22Rv1 (cell line): ENCODE measurements around the gene ZFP90.
A peak's percentile ranks its signal among the peaks of the same experiment; 100 is the strongest.

Experiments used
- H3K27ac ChIP-seq: fragments of 450-650 bp; 2 replicates; pipeline ENCODE4 v1.5.1; 2017
- ZFX ChIP-seq: fragments of 450-650 bp; IDR thresholded peaks from 2 replicates; pipeline ENCODE4 v1.6.1; 2017; ENCODE audit warnings: antibody characterized with exemption, borderline replicate concordance
- TF ChIP-seq, protein P1 (sequence below): fragments of 450-650 bp; IDR thresholded peaks from 2 replicates; pipeline ENCODE4 v1.5.1; 2017; ENCODE audit warnings: mild to moderate bottlenecking

Gene ZFP90

DNA sequence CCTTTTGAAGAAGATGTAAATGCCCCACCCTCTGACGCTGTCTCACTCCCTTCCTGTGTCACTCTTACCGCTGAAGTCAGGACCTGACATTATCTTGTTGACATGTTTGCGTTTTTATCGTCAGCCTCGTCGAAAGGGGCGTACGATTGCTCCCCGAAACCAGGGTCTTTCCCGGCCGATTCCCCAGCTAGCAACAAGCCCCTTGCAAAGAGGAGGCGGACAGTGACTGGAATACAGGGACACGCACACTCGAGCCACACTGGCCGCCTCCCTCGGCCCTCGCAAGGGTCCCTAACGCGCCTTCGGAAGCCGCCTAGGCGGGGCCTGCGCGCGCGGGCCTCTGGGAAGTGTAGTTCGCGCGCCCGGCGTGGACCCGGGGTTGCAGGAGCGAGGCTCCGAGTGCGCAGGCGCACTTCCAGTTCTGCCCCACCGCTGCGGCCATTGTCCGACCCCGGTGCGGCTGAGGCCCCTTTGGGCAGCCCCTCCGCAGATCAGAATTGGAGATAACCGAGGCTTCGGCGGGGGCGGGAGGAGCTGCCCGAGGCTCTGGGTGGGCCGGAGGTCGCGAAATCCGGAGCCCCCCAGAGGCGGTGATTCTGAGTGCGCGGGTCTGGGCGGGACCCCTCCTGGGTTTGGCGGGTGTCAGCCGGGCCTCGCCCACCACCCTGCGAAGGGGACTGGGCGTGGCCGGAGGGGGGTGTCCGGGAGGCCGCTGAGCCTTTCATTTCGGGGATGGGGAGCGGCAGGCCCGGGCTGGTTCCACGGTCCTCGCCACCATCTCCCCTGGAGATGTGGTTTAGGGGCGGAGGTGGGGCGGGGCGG, at the start of gene ZFP90:
ZFP90 (plus strand) TSS at position 412 of the 822 bp plus-strand sequence. CDS start 502 bp downstream, outside the sequence.
- H3K27ac ChIP-seq, result peak within 1 kb of the TSS; percentile 49
- TF ChIP-seq, protein P1, sequence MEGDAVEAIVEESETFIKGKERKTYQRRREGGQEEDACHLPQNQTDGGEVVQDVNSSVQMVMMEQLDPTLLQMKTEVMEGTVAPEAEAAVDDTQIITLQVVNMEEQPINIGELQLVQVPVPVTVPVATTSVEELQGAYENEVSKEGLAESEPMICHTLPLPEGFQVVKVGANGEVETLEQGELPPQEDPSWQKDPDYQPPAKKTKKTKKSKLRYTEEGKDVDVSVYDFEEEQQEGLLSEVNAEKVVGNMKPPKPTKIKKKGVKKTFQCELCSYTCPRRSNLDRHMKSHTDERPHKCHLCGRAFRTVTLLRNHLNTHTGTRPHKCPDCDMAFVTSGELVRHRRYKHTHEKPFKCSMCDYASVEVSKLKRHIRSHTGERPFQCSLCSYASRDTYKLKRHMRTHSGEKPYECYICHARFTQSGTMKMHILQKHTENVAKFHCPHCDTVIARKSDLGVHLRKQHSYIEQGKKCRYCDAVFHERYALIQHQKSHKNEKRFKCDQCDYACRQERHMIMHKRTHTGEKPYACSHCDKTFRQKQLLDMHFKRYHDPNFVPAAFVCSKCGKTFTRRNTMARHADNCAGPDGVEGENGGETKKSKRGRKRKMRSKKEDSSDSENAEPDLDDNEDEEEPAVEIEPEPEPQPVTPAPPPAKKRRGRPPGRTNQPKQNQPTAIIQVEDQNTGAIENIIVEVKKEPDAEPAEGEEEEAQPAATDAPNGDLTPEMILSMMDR, result no peak
- TF ChIP-seq ZFX, result no peak

DNA sequence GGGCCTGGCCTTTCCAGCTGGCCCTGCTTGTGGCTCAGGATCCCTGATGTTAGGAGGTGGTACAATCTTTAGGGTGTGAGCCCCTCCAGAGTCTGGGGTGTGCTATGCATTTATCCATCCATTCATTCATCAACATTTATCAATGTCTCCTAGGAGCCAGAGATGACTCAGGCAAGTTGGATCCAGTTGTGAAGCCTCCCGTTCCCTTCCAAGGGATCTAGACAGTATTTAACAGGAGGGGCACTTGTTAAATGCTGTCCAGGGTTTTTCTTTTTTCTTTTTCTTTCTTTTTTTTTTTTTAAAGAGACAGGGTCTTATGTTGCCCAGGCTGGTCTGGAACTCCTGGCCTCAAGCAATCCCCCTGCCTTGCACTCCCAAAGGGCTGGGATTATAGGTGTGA, 48.7 kb upstream of the ZFP90 start:
- no peak for TF ChIP-seq ZFX
- TF ChIP-seq, protein P1, result no peak
- H3K27ac ChIP-seq, result no peak overlapping the region

DNA sequence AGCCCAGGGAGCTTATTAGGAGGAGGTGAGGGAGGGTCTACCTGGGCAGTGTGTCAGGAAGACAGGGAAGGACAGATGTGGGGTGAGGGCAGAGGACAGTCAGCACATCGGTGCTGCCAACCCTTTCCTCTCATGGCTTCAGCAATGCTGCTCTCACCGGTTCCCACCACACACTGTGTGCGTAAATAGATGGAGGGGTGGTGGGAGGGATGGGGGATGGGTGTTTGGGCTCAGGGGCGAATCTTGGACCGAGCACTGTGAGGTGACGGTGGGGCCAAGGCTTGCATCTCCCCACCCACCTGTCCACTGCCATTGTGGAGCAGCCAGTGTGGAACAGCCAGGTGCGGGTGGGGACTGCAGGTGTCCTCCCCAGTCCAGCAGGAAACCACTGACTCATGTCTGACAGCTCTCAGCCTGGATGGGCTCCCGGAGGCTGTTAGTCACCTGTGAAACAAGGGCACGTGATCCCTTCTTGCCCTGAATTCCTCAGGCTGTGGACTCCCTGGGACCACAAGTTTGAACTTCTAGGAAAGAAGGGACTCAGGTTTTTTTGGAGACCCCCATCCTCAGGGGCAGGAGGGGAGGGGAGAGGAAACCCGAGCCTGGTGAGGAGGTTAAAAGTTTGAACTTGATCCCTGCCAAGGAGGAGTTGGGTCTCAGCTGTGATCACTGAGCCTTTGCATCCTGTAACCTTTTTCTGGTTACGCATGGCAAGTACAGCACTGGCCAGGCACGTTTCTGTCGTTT, 48.1 kb upstream of the ZFP90 start:
- no peak overlapping the region for H3K27ac ChIP-seq

DNA sequence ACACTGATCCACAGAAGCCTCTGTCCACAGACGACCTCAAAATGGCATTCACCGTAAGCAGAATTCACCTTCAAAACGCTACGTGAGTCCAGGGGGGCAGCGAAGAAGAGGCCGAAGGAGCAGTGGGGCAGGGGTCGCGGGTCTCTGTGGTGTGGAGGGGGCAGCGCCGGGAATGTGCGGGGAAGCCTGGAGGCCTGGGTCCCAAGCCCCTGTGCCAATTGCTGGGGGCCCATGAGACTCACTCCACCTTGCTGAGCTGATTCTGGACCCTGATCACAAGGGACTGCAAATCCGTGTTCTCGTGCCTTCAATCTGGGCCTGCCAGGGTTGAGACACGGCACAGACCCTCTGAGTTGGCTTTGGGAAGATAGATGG, 47.5 kb upstream of the ZFP90 start:
- no peak for TF ChIP-seq ZFX
- TF ChIP-seq, protein P1, result no peak
- no peak overlapping the region for H3K27ac ChIP-seq

More for the DNA sequence above, 48.1 kb upstream of the ZFP90 start:
- TF ChIP-seq, protein P1, result no peak
- TF ChIP-seq ZFX, result no peak

DNA sequence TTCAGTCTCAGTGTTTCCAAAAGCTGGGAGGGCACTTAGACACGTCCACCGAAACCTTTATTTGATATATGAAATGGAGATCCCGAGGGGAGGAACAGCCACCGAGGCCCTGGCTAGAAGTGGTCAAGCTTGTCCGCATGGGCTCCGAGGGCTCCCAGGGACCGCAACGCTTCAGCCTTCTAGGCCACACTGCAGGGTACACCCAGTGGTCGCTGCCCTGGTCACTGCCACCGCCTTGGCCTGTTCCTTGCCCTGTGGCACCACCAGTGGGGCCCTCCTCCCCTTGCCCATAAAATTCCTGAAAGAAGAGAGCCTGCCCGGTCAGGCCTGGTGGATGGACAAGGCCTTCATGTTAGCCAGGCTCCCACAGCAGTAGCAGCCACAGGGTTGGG, 46.9 kb upstream of the ZFP90 start:
- no peak overlapping the region for H3K27ac ChIP-seq
- TF ChIP-seq, protein P1, result no peak
- TF ChIP-seq ZFX, result no peak

DNA sequence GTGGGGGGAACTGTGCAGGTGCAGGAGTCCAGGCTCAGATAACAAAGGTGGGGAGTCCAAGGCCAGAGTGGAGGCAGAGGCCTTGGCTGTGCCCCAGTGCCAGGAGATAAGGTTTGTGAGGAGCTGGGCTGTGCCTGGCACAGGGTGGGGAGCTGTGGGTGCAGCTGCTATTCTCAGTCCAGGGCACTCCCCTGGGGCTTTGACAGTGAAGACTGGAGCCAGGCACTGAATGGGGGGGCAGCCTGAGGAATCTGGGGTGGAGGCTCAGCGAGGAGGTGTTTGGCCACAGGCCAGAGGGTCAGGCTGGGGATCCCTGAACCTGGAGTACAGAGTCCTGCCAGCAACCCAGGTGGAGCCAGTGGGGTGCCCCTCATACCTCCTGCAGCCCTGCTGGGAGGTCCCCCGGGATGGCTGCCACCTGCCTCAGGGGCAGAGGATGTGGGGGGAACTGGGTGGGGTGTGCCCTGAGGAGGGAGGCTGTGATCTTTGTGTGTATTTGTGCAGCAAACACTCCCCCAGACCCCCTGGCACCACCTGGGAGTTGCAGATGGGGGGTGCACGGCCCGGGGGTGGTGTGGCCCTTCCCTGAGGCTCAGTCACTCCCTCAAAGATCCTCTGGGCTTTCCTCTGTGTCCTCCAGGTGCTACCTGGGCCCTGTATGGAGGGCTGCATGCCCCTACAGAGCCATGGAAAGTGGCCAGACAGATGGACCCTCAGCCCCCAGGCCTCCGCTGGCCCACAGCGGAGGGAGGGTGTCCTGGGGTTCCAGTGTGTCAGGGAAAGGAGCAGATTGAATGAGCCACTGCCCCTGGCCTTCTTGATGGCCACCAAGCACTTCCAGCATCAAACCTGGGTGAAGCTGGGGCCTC, 46.3 kb upstream of the ZFP90 start:
- TF ChIP-seq, protein P1, result no peak
- no peak for TF ChIP-seq ZFX
- no peak overlapping the region for H3K27ac ChIP-seq
